22Rv1 (cell line): ENCODE data around the gene ANTXRL.
"Not testable (repeated sequence)": the region's sequence is repeated elsewhere in the genome, so short reads cannot be mapped to it uniquely, and the experiment has no call there.

ENCODE experiments used
- H3K27ac ChIP-seq: fragments of 450-650 bp; 2 replicates; pipeline ENCODE4 v1.5.1; 2017
- ZFX ChIP-seq: fragments of 450-650 bp; IDR thresholded peaks from 2 replicates; pipeline ENCODE4 v1.6.1; 2017; ENCODE audit warnings: antibody characterized with exemption, borderline replicate concordance
- TF ChIP-seq, protein P1 (sequence below): fragments of 450-650 bp; IDR thresholded peaks from 2 replicates; pipeline ENCODE4 v1.5.1; 2017; ENCODE audit warnings: mild to moderate bottlenecking

The ANTXRL gene

DNA sequence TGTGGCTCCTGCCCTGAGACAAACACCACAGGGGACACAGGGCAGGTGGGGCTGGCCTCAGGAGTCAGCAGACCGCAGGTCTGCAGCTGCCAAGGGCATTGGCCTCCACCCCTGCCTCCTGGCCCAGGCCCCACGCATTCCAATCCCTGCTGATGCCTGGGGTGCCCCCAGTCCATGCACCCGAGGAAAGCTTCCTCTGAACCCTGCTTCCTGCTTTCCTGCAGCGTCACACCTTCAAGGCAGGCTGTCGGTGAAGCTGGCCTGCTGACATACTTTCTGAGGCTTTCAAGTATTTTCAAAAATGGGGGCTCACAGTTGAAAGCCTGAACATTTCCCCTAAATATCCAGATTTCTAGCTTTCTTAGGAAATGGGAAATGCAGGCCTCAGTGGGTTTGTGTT lies 22.5 kb upstream of the ANTXRL start:
- TF ChIP-seq, protein P1, sequence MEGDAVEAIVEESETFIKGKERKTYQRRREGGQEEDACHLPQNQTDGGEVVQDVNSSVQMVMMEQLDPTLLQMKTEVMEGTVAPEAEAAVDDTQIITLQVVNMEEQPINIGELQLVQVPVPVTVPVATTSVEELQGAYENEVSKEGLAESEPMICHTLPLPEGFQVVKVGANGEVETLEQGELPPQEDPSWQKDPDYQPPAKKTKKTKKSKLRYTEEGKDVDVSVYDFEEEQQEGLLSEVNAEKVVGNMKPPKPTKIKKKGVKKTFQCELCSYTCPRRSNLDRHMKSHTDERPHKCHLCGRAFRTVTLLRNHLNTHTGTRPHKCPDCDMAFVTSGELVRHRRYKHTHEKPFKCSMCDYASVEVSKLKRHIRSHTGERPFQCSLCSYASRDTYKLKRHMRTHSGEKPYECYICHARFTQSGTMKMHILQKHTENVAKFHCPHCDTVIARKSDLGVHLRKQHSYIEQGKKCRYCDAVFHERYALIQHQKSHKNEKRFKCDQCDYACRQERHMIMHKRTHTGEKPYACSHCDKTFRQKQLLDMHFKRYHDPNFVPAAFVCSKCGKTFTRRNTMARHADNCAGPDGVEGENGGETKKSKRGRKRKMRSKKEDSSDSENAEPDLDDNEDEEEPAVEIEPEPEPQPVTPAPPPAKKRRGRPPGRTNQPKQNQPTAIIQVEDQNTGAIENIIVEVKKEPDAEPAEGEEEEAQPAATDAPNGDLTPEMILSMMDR, result no peak
- no peak for TF ChIP-seq ZFX
- H3K27ac ChIP-seq, result no peak overlapping the region

DNA sequence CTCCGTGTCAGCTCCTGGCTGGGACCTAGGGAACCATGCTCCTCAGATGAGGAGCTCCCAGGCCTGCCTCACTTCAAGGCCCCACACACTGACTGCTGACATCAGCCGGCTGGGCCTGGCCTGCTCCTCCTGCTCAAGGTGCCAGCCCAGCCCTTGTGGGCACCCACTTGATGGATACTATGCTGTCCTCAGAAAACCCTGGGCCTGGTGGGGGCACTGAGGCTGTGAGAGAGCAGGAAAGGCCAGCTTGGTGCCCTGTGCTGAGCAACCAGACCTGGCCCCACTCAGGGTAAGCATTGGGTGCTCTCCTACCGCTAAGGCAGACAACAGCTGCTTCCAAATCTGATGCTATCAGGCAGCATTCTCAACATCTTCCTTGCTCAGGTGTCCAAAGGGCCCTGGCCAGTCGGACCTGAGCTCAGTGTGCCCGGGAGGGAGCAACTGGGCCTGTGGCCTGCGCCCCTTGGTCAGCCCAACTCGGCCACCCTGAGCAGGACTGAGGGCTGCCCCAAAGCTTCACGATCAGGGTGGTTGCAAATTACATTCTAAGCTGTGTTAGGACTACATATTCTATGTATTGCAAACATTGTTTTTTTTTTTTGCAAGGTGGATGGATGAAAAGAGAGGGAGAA lies 21.9 kb upstream of the ANTXRL start:
- TF ChIP-seq, protein P1, result no peak
- no peak for TF ChIP-seq ZFX
- H3K27ac ChIP-seq, result no peak overlapping the region

DNA sequence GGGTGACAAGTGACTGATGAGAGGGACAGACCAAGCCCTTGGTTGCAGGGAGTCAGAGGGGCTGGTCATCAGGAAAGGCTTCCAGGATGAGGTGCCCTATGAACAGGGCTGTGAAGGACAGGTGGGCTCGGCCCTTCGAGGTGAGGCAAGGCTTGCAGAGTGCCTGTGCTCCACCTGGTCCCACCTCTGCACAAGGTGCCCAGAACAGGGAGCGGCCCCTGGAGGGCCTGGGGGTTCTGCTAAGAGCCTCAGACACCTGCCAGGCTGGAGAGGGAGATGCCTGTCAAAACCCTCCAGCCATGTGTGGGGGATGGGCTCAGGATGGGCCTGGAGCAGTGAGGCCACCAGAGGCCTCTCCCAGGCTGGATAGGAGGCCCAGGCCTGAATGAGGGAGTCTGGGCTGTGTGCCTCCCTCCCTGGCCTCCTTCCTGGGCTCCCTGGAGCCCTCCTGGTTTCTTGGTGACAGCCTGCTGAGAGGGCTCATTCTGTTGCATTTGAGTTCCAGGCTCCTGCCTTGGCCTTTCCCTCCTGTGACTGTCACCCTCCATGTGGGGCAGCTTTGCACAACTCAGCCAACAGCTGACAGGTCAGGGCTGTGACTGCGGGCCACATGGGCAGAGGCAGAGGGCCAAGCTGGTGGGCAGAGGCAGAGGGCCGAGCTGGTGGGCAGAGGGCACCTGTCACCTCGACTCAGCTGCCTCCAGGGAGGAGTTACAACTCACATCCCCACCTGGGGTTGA lies 21.1 kb upstream of the ANTXRL start:
- not testable (repeated sequence) for H3K27ac ChIP-seq

DNA sequence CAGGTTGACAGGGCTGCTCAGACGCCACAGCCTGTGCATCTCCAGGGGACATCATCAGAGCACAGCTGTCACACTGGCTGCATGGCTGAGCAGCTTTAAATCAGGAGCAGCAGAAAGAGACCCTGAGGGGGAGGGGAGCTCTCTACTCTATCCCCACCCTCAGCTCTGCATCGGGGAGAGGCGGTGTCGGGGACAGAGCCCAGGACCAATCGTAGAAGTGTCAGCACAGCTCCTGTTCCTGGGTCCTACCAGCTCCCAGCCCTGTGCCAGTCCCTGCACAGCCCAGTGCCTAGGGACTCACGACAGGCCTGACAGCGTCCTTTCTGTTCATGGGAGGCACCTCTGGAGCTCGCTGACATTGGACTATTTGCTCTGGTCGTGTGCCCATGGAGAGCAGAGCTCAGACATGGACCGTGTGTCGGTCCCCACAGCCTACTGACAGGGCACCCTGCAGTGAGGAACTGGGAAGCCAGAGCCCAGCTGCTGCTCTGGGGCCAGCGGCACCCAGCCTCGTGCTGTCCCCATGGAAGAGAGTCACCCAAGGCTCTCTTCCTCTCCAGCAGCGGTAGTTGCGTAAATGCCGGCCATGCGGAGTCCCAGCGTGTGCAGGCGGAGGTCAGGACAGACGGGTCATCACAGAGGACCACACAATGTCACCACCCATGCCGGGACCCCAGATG lies 20.4 kb upstream of the ANTXRL start:
- TF ChIP-seq, protein P1, result no peak
- no peak for TF ChIP-seq ZFX
- no peak overlapping the region for H3K27ac ChIP-seq

DNA sequence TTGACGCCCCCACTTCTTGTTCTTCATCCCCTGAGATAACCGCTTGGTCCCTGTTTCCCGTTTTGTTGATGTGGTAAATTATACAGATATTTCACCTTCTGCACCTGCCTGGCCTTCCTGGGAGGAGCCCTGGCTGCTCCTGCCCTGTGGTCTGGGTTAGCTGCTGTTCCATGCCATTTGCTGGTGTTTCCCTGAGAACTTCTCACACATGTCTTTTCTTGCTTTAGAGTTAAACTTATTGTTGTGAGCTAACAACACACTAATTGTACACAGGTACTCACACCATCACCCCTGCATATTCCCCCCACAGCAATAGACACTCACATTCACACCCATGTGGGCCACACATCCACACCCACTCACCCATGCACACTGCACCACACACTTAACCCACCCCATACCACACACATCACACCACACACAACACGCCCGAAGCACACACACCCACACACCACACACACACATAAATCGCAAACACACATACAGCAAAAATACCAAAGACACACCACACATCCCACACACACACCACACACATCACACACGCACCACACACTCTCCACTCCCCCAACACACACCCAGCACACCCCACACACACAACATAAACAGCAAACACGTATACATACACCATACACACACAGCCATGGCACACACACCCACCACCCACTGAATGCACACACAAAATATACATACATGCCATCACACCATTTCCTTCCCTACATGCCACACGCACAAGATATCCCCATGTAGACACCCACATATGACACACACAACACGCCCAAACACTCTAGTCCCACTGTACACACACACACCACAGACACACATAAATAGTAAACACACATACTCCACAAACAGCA lies 19.4 kb upstream of the ANTXRL start:
- no peak for TF ChIP-seq ZFX
- TF ChIP-seq, protein P1, result no peak
- no peak overlapping the region for H3K27ac ChIP-seq

DNA sequence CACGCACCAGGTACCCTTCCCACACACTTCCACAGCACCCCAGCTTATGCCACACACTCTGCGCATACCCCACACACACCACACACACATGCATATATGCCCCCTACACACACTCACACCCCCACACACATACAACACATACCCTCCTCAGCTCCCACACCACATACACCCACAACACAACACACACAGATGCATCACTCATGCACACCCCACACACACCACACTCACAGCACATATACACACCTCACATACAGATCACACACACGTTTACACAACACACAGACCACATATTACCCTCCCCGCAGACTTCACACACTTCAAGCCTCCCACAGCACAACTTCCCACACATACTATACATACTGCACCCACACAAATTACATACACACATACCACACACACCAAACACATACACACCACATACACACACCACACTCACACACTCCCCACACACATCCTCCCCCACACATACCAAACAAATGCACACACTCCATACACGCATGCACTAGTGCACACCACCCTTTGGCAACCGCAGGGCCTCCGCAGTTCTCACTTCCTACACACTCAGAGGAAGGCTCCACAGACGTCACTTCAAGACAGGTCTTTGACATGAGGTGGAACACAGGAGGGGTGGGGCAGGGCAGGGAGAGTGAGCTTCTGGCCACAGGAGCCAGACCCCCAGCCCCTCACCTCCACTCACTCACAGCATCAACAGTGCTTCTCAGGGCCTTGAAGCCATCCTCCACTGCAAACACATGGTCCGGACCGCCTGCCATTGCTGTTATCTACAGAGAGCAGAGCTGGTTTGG lies 18.5 kb upstream of the ANTXRL start:
- no peak overlapping the region for H3K27ac ChIP-seq
- TF ChIP-seq, protein P1, result no peak
- TF ChIP-seq ZFX, result no peak

DNA sequence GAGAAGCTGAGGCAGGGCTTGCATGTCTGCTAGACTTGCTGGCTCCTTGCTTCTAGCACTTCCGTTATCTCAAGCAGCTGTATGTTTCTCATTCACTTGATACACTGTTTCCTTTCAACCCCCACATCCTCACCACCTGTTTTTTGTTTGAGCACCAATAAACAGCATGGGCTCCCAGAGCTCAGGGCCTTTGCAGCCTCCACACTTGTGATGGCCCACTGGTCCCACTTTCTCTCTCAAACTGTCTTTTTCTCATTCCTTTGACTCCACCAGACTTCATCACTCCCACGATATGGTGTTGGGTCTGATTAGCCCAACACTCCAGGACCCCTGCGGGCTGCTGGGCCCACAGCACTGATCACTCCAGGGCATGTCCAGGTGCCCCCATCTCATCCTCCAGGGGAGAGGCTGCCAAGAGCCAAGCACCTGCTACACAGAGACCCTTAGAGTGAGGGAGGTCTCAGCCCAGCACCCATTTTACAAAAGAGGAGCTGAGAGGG lies 17.2 kb upstream of the ANTXRL start:
- not testable (repeated sequence) for H3K27ac ChIP-seq
